HEK293 (cell line): Measurements from ENCODE around the gene IARS1.

Experiments used
- CTCF ChIA-PET: fragments of 350-600 bp; formaldehyde crosslinking; extraction: SDS; loops from one replicate; lab custom pipeline; 2021; ENCODE audit warnings: antibody characterized with exemption; lab: Yijun Ruan, JAX
- POLR2A ChIA-PET: fragments of 300-600 bp; formaldehyde crosslinking; extraction: SDS; loops from one replicate; lab custom pipeline; 2020; ENCODE audit warnings: antibody characterized with exemption, inconsistent platforms; lab: Yijun Ruan, JAX
- H3K27ac ChIP-seq: fragments of 200-500 bp; sonication (Bioruptor generic); 2 replicates; pipeline ENCODE4 v1.5.1; 2014; ENCODE audit warnings: low read depth, low read length, control low read depth, inconsistent platforms; ENCODE audit errors: extremely low read depth
- H3K36me3 ChIP-seq, 2 experiments: fragments of 200-500 bp in 1 of 2; sonication (Bioruptor generic) in 1 of 2; 1 replicate in 1 of 2; 2 replicates in 1 of 2; pipeline ENCODE4 v1.5.1; 2014 to 2017; ENCODE audit warnings: inconsistent platforms in 2 of 2, low read length in 2 of 2; ENCODE audit not compliant: control insufficient read depth in 2 of 2, insufficient read depth in 1 of 2
- H3K4me1 ChIP-seq: fragments of 200-500 bp; sonication (Bioruptor generic); 2 replicates; pipeline ENCODE4 v1.5.1; 2014; ENCODE audit warnings: mild to moderate bottlenecking, low read length, inconsistent platforms; ENCODE audit not compliant: control insufficient read depth, insufficient read depth
- H3K4me3 ChIP-seq: 2 replicates; pipeline ENCODE4 v1.5.1; 2011; ENCODE audit warnings: low read depth, mild to moderate bottlenecking, control low read depth, low read length, moderate library complexity
- H3K9me3 ChIP-seq: fragments of 200-500 bp; sonication (Bioruptor generic); 2 replicates; pipeline ENCODE4 v1.5.1; 2014; ENCODE audit warnings: low read depth, low read length, inconsistent platforms; ENCODE audit not compliant: control insufficient read depth, insufficient read depth
- INSM2 ChIP-seq: fragments of 450-650 bp; formaldehyde crosslinking; IDR thresholded peaks from 2 replicates; pipeline ENCODE4 v1.5.1; 2016; ENCODE audit warnings: missing biosample characterization, missing genetic modification characterization
- SCRT1 ChIP-seq: fragments of 450-650 bp; formaldehyde crosslinking; IDR thresholded peaks from 2 replicates; pipeline ENCODE4 v1.5.1; 2016; ENCODE audit warnings: missing biosample characterization, missing genetic modification characterization, borderline replicate concordance
- SCRT2 ChIP-seq: fragments of 450-650 bp; formaldehyde crosslinking; IDR thresholded peaks from 2 replicates; pipeline ENCODE4 v1.5.1; 2016; ENCODE audit warnings: missing biosample characterization, missing genetic modification characterization
- SP3 ChIP-seq: fragments of 450-650 bp; formaldehyde crosslinking; IDR thresholded peaks from 2 replicates; pipeline ENCODE4 v1.5.1; 2016; ENCODE audit warnings: missing biosample characterization, missing genetic modification characterization
- ZFP3 ChIP-seq: fragments of 450-650 bp; formaldehyde crosslinking; IDR thresholded peaks from 2 replicates; pipeline ENCODE4 v1.5.1; 2016; ENCODE audit warnings: low read depth, missing biosample characterization, missing genetic modification characterization
- ZNF169 ChIP-seq: fragments of 450-650 bp; formaldehyde crosslinking; IDR thresholded peaks from 2 replicates; pipeline ENCODE4 v1.5.1; 2016; ENCODE audit warnings: missing biosample characterization, missing genetic modification characterization
- ZNF280D ChIP-seq: fragments of 450-650 bp; formaldehyde crosslinking; IDR thresholded peaks from 2 replicates; pipeline ENCODE4 v1.5.1; 2016; ENCODE audit warnings: missing biosample characterization, missing genetic modification characterization
- ZNF391 ChIP-seq: fragments of 450-650 bp; formaldehyde crosslinking; IDR thresholded peaks from 2 replicates; pipeline ENCODE4 v1.5.1; 2016; ENCODE audit warnings: low read depth, missing biosample characterization, missing genetic modification characterization, borderline replicate concordance
- ZNF48 ChIP-seq: fragments of 450-650 bp; formaldehyde crosslinking; IDR thresholded peaks from 2 replicates; pipeline ENCODE4 v1.5.1; 2016; ENCODE audit warnings: missing biosample characterization, missing genetic modification characterization
- ZNF521 ChIP-seq: fragments of 450-650 bp; formaldehyde crosslinking; IDR thresholded peaks from 2 replicates; pipeline ENCODE4 v1.5.1; 2017; ENCODE audit warnings: missing biosample characterization, mild to moderate bottlenecking, missing genetic modification characterization
- ZNF529 ChIP-seq: fragments of 450-650 bp; formaldehyde crosslinking; IDR thresholded peaks from 2 replicates; pipeline ENCODE4 v1.5.1; 2017; ENCODE audit warnings: missing genetic modification characterization, missing biosample characterization; ENCODE audit not compliant: insufficient replicate concordance
- ZNF580 ChIP-seq: fragments of 450-650 bp; formaldehyde crosslinking; IDR thresholded peaks from 2 replicates; pipeline ENCODE4 v1.5.1; 2016; ENCODE audit warnings: missing biosample characterization, missing genetic modification characterization
- ZNF654 ChIP-seq: fragments of 450-650 bp; formaldehyde crosslinking; IDR thresholded peaks from 2 replicates; pipeline ENCODE4 v1.5.1; 2016; ENCODE audit warnings: low read depth, missing biosample characterization, missing genetic modification characterization
- ZSCAN4 ChIP-seq: fragments of 450-650 bp; formaldehyde crosslinking; IDR thresholded peaks from 2 replicates; pipeline ENCODE4 v1.5.1; 2017; ENCODE audit warnings: missing biosample characterization, missing genetic modification characterization

Gene IARS1

GRCh38 chr9:92332577-92333281, 39.2 kb upstream of the IARS1 start (continued):
- no peak for TF ChIP-seq INSM2 (tag by site-specific recombination)
- no peak for TF ChIP-seq ZNF580 (tag by site-specific recombination)
- TF ChIP-seq, all 188 proteins: peak for 0

GRCh38 chr9:92328225-92328624, 34.7 kb upstream of the IARS1 start:
- Histone ChIP-seq H3K4me3 (no peak overlapping the region), H3K9me3 (no peaks in the 10 kb centered on the region), H3K27ac (no peak overlapping the region), H3K36me3 (peaks cover 0 to 10% of the 10 kb centered on the region in 2 experiments; a peak in 1 of 3 replicates), H3K4me1 (no peaks in the 10 kb centered on the region)
- CTCF ChIA-PET = interaction anchor here (0.6 to 1.8 kb wide), 11 partner anchors 26 to 472 kb away, joined by 3 to 13 read pairs (median 4); no protein-coding TSS in a partner anchor
- POLR2A ChIA-PET = interaction anchor here (0.6 kb wide), 1 partner anchor 119 kb away, joined by 4 read pairs; no protein-coding TSS in a partner anchor
- TF ChIP-seq ZSCAN4 (tag by site-specific recombination) = no peak
- peak; percentile 41 for TF ChIP-seq ZNF654

GRCh38 chr9:92327283-92327850, 33.9 kb upstream of the IARS1 start:
- Histone ChIP-seq H3K36me3 (peaks cover 1 to 14% of the 10 kb centered on the region in 2 experiments; a peak in 2 of 3 replicates), H3K4me1 (no peaks in the 10 kb centered on the region), H3K27ac (no peak overlapping the region), H3K4me3 (no peak overlapping the region), H3K9me3 (no peaks in the 10 kb centered on the region)
- ChIA-PET CTCF (interaction anchor here (1.6 to 2.2 kb wide), 3 partner anchors 188 to 307 kb away, joined by 4 to 14 read pairs (median 8); no protein-coding TSS in a partner anchor), POLR2A (no interaction called here)
- TF ChIP-seq ZNF529 (tag by site-specific recombination) (no peak), SP3 (tag by site-specific recombination) (no peak), ZNF169 (tag by site-specific recombination) (no peak), ZNF48 (no peak), SCRT1 (tag by site-specific recombination) (peak; percentile 79; the same call in 1 of the 2 replicates), ZNF521 (tag by site-specific recombination) (no peak), ZFP3 (no peak), ZNF280D (tag by site-specific recombination) (no peak), SCRT2 (tag by site-specific recombination) (peak; percentile 93), ZNF391 (tag by site-specific recombination) (no peak)
